ENCODE results near the gene OARD1.

The OARD1 gene

DNA sequence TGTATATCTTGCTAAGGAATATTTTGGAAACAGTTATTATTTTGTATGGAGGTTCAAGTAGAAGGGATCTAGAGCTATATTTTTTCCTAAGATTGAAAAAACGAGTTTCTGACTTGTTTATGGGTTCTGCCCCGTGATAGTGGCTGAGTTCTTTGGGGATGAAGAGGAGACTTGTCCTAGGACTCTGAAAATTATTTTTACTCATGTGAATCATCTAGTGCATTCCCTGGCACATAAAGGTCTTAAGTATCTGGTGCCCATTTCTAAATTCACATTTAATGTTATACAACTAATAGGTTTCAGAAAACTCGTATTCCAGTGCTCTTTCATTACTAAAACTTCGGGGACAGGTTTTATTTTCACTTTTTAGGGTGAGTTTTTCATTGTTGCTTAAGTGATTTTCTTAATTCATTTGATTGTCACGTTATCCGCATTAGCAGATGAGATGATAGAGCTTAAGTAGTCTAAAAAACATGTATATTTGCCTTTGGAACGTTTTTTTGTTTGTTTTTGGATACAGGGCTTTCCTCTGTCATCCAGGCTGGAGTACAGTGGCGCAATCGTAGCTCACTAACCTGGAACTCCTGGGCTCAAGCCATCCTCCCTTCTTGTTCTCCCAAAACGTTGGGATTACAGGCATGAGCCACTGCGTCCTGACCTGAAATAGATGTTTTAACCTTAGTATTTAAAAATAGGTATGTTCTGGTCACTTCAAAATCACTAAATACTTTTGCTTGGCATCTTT, 2.7 kb upstream of the OARD1 start:
- DNase-seq, result no peak

DNA sequence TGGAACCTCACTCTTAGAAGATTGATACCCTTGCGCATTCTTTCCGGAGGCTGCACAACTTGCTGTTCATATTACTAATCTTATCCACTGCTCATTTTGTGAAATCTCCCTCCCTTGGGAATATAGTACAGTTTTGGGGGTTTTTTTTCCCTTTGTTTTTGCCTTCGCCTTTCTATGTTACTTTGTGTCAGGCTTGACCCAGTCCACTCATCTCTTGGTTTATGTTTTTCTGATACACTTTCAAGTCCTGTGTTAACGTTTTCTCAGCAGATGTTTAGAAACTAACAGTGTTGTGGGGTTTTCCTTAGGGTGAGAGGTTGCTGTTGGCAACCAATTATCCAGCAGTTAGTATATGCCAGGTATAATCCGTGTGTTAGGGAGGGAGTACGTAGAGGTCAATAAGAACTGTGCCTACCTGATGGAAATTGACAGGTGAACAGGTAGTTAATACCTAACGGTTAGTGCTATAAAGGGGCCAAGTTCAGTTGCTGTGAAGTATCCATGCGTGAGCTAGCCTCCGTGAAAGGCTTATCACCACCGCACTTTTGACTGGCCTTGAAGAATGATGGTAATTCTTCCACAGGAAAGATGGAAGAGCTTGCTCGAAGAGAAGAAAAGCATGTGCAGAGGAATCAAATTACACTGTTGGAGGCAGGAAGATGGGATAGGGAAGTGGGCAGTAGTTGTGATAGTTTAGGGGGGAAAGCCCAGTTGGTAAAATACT, 2.0 kb upstream of the OARD1 start:
- no peak for DNase-seq

DNA sequence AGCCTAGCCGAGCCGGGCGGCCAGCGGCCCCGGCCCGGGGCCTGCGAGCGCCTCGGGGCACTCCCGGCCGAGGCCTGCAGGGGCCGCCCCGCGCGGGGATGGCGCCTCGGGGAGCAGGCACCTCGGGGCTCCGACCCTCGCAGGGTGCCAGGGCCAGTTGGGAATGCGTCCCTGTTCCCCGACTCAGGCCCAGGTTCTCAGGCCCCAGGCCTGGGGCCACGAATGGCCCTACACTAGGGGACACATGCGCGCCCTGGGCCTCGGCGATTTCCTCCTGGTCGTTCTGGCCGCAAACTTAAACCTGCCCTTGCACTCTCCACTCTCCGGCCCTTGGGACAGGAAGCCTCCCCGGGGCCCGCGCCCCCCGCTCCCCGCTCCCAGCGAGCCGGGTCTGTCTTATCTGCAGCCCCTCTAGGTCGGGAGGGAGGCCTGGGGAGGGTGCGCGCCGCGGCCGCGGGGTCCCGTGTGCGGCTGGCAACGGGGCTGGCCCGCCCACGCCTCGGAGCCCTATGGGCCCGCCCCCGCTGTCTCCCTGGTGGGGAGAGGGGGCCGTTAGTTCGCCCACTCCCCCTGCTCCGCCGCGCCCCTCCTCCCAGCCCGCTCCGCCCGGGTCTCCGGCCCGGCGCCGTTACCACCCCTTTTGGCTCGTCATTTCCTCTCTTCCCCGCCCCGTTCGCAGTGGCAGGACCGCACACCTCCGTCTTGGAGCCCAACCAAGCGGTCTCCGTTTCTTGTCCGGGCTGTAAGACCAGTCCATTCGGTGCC, 1.2 kb upstream of the OARD1 start:
- peak; percentile 59 to 67 (median 61) for DNase-seq

DNA sequence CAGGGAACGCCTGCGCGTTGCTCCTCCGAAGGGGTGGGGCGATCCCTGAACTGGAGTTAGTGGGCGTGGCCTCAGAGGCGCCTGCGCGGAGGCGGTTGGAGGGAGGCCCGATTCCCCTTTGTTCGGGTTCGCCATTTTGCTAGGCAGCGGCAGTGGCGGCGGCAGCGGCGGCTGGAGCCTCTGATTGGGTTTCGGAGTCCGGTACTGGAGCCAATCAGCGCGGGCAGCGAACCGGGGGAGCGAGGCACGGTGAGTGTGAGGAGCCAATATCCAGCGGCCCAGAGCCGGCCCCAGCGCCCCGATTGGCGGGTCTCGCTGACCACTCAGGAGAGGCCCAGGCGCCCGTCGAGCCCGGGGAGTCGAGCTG, 663 bp upstream of the OARD1 start, which contains the start of gene NFYA:
Gene NFYA (plus strand): TSS at position 139 of the 367 bp plus-strand sequence. CDS start 6,116 bp downstream, outside the sequence.
- peak; percentile 100 for DNase-seq

DNA sequence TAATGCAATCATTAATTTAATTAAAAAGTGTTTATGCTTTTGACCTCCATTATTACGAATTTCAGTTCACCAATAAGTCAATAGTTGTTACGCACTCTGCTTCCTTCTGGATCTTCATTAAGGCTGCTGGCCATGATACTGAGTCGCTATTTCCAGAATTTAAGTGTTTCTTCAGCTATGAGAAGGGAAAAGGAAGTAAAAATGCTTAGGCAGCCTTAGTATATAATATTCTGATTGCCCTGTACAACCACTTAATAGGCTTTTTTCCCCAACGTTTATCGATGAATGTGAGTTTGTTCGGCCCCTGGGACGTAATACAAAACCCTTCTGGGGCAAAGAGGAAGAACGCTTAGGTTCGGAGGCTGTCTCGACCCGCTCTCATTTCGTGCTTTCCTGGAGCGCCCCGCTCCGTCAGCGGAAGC, 644 bp downstream of the OARD1 start:
- peak in 1 of 4 experiments; percentile 34 for DNase-seq

DNA sequence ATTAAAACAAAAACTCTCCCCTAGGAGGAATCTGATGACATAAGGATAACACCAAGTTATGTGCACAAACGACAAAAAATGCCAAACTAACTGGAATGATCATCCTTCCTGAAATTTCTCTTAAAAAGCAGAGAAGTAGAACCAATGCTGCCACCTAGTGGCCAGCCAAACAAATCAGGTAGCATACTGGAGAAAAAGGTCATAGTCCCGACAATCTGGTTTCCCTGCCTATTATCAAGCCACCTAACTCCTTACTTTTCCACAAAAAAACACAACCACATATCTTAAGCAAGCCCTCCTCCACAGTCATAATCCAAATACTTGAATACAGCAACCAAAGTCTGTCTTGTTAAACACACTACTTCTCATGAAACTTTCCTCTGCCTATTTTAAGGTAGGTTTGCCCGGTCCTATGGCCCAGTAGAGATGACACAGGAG, 5.3 kb downstream of the OARD1 start:
- peak in 3 of 4 experiments; percentile 20 to 47 (median 31) for DNase-seq

DNA sequence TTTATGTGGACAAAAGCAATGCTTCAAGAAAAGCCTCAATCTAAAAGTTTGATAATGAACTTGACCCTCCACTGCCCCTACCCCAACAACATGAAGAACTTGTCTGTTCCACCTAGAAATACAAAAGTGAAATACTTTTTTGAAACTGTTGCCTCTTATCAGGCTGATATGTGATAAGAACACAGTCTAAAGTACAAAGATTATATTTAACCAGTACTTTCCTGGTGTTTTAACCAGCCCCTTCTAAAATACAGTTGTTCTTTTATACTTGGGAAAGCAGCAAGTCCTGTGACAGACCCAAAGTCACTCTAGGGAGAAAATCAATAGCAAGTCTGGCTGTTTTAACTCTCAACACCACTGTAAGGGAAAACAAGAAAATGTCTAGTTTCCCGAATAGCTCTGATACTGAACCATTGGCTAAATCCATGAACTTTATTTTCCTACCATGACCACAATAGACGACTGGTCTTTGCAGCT, 6.6 kb downstream of the OARD1 start:
- DNase-seq, result no peak

DNA sequence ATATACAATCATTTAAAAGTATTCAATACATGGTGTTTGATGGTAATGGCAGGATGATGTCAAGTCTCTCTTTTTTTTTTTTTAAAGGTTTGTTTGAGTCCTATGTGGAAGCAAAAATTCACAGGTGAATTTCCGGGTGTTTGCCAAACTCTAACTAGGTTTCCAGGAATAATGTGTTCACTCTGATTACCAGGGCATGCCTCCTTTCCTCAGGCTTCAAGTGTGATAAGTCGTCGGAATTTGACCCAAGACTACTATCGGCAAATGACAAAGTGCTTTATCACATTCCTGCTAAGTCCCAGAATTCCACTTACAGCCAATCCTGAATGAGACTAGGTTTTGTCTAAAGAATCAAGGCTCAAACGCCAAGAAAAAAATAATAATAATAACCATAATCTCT, 7.3 kb downstream of the OARD1 start:
- DNase-seq, result no peak

DNA sequence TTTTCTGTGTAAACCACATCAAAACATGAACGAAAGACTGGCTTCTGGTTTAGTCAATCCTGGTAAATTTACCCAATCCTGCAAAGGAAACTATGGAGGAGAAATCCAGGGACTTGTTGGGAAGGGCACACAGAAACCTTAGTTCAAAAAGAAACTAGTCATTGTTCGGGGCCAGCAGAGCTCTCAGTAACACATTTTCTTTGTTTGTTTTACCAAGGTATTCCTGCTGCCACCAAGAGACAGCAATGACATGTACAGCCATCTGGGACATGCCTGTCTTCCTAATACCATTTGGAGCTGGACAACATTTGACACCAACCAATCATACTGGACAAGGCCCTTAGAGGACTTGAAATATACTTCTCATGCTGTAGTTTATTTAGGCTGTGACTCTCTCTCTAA, 8.3 kb downstream of the OARD1 start:
- no peak for DNase-seq

DNA sequence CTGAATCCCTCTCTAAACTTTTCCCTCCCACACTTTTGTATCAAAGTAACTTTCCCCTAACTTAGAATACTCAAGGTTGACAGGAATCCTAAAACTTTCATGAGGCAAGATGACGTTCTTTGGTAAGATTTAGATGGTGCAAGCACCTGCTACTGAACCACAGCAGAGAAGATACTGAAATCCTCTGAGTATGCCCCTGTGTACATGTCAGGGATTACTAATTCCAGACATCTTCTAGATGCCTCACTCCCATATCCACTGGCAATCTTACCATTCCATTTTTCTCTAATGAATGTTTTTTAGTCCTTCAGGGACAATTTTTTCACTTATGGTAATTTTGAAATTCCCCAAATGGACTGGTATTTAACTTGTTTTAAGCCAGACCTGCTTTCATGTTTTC, 10.1 kb downstream of the OARD1 start:
- no peak for DNase-seq

DNA sequence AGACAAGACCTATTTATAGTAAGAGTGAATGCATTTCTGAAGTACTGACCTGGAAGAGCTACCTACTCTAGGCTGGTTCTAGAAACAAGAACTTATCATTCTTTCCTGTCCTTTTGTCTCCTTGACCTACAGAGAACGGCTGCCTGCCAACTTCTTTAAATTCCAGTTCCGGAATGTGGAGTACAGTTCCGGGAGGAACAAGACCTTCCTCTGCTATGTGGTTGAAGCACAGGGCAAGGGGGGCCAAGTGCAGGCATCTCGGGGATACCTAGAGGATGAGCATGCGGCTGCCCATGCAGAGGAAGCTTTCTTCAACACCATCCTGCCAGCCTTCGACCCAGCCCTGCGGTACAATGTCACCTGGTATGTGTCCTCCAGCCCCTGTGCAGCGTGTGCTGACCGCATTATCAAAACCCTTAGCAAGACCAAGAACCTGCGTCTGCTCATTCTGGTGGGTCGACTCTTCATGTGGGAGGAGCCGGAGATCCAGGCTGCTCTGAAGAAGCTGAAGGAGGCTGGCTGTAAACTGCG, 10.9 kb downstream of the OARD1 start:
- no peak for DNase-seq

DNA sequence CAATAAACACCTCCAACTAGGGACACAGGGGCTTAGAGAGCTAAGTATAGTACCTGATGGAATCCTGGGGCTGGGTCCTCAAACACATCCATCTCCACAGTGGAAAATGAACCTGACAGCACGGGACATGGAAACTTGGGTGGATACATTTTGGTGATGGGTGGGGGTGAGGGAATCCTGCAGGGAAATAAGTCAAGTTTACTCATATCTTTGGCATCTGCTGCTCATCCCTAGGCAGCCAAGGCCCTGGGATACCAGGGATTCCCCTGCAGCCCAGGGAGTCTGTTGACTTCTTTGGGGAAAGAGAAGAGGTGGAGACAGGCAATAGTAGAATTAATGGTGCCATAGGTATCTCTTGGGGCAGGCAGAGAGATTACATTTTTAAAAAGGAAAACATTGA, 12.6 kb downstream of the OARD1 start:
- no peak for DNase-seq

DNA sequence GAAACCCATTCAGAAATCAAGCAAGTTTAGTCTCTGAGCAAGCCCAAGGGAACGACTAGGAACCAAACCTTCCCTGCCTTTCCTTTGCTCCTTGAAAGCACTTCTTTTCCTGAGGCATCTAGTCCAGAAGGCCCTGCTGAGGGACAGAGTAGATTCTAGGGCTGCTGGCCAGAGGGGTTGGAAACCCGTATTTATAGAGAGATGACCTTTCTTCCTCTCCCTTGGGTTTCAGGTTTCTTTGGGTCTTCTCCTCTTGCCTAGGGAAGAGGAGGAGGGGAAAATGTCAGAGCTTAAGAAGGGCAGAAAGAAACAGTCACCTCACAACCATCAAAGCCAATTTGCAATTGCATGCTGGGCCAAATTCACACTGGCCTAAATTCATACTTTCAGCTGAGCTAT, 13.4 kb downstream of the OARD1 start:
- no peak for DNase-seq

DNA sequence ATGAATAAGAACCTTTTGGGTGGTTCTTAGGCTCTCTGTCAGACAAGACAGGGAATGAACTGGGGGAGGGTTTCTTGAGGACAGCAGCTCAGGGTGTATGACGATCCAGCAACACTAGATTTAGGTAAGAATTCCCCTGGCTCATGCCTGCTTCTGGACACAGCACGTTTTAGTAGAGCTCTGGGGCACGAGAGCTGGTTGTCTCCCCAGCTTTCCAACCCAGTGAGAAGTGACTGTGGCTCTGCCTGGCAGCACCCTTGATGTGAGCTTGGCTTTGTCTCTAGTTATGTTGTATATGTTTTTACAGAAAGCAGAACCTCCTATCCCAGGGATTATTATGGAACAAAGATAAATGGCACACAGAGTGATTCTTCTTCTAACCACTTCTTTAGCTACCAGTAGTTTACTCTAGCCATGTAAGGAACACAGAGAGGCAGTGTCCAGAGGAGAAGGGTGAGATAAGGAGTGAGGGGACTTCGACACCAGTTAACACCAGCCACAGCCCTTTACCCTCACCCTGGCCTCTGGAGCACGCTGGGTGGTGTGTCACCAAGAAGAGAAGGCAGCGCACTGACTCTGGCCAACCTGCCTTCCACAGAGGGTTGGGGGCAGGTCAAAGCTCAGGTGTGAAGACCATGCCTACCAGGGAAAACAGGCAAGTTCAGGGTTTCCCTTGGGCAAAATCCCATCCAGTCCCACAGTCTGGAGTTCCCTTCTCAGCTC, 15.2 kb downstream of the OARD1 start:
- DNase-seq, result no peak

DNA sequence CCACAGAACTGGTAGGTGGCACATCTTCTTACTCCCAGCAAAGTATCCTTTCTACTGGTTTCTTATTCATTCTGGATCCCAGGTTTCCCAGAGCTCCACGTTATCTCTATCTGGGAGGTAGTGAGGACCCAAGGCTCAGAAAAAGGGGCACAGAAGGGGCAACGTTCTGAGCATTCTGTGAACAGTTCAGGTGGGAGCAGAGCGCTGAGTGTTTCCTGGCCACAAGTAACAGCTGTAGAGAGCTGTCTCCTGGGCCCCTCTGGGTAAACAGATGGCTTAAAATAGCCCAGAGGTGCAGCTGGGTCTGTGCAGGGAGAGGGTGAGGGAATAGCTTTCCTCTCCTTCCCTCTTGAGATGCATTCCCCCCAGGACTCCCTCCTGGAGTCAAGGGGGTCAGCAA, 17.0 kb downstream of the OARD1 start:
- no peak for DNase-seq

DNA sequence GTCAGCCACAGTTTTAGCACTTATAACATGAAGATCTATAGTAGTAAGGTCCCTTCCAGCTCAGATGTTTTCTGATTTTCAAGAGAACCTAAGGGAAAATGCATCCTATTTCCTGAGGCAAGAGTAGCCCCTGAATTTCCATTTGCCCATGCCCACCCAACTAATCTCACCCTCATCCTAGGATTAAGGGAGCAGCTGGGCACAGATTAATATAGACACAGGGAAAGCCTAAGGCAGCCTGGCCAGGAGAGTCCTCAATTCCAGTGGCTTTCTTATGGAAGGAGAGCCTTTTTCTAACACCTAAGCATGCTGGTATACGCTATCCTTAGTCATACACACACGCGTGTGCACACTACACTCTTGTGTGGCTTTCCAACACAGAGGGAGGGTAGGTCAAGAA, 17.6 kb downstream of the OARD1 start:
- DNase-seq, result no peak

DNA sequence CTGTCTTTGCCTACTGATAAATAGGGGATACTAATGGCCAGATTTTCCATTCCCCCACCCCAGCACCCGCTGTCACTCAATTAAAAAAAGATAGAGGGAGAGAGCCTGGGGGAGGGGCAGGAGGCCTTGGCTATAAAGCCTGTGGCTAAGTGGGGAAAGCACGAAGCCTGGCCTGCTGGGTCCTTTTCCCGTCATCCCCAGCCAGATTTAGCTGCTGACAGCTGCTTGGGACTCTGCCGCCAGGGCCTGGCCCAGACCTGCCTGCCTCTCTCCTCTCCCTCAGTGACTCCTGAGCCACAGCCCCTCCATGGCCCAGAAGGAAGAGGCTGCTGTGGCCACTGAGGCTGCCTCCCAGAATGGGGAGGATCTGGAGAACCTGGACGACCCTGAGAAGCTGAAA, 19.1 kb downstream of the OARD1 start, which contains the start of gene APOBEC2:
Gene APOBEC2 (plus strand): TSS at position 162 of the 400 bp plus-strand sequence. CDS start 146 bp downstream, at position 308.
- no peak for DNase-seq

DNA sequence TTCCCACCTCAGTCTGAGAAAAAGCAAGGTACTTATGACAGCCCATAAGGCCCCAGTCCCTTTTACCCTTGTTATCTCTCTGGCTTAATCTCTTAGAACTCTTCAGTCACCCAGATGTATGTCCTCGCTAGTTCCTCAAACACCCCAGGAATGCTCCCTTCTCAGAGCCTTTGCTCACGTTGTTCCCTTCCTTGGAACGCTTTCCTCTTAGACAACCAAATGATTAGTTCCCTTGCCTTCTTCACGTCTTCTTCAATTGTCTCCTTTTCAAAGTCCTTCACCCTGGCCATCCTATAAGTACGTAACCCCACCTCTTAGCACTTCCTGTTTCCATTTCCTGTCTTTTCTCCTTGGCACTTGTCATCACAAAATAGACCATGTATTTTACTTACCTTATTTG, 20.3 kb downstream of the OARD1 start:
- no peak for DNase-seq

DNA sequence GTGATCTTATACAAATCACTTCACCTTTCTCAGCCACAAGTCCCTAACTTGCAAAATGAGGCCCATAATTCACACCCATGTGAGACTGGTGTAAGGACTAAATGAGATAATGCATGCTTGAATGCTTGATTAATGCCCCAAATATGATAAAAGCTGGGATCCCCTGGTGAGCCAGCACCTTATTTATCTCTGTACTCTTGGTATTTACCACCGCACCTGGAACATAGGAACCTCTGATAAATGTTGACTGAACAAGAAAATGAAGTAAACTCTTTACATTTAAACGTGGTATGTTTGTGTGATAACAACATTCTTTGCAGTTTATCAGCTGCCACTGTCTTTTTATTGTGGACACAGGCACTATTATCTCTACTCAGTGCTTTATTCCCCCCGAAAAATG, 21.6 kb downstream of the OARD1 start:
- no peak for DNase-seq

DNA sequence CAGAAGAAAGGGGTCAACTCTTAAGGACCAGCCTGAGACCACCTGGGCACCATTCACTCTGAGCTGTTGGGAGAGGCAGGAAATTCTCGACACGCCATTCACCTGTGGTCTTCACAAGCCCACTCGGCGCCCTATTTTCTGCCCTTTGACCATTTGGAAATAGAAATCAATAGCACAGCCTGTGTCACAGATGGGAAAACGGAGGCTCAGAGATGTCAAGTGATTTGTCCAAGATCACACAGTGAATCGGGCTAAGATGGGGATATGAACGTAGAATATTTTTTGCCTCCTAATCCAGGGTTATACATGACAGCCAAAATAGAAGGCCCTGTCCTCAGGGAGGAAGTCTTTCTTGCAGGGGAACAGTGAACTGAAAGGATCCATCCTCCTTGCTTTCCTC, 22.2 kb downstream of the OARD1 start:
- DNase-seq, result no peak

DNA sequence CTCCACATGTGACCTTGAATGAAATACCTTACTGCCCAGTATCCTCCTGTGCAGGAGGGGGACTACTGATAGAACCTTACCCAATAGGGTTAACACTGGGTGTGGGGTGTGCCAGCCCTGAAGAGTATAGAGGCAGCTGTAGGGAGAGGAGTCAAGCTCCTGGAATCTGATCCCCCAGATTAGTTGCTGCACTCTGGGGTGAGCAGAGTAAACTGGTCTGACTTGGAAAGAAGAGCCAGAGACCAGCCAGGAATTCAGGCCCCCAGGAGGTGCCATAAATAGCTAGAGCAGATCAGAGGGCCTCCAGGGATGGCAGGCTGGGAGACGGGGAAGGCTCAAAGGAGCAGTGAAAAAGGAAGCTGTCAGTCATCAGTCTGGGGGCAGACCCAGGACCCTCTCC, 22.6 kb downstream of the OARD1 start:
- no peak for DNase-seq
